RWPE2 (cell line): Measurements from ENCODE around the gene LRRC59.
"Not testable (repeated sequence)": the region's sequence is repeated elsewhere in the genome, so short reads cannot be mapped to it uniquely, and the experiment has no call there.

Experiments used
- ATAC-seq: fragments of 200-7000 bp; cut with Tn5 transposase; 3 replicates; pipeline ENCODE4 v1.9.1; 2021; ENCODE audit warnings: low read depth
- DNase-seq: peaks from one replicate; pipeline ENCODE4 v3.0.0-alpha.2; 2020; ENCODE audit warnings: low spot score
- H3K27ac ChIP-seq: fragments of 450-650 bp; 2 replicates; pipeline ENCODE4 v1.5.1; 2017; ENCODE audit warnings: mild to moderate bottlenecking; ENCODE audit not compliant: poor library complexity, severe bottlenecking
- H3K27me3 ChIP-seq: fragments of 250-450 bp; sonication (Bioruptor Pico); 2 replicates; pipeline ENCODE4 v1.5.1; 2021; ENCODE audit warnings: mild to moderate bottlenecking, moderate library complexity; ENCODE audit not compliant: insufficient read depth, poor library complexity, severe bottlenecking
- H3K36me3 ChIP-seq: fragments of 250-450 bp; sonication (Bioruptor Pico); 2 replicates; pipeline ENCODE4 v1.5.1; 2020; ENCODE audit warnings: low read depth, mild to moderate bottlenecking, moderate library complexity
- H3K4me1 ChIP-seq: fragments of 250-450 bp; sonication (Bioruptor Pico); 2 replicates; pipeline ENCODE4 v1.5.1; 2021; ENCODE audit warnings: mild to moderate bottlenecking, moderate library complexity; ENCODE audit not compliant: insufficient read depth, poor library complexity, severe bottlenecking
- H3K4me3 ChIP-seq: fragments of 250-450 bp; sonication (Bioruptor Pico); 2 replicates; pipeline ENCODE4 v1.5.1; 2021; ENCODE audit warnings: mild to moderate bottlenecking, moderate library complexity; ENCODE audit not compliant: severe bottlenecking
- H3K9me3 ChIP-seq: fragments of 250-450 bp; sonication (Bioruptor Pico); 2 replicates; pipeline ENCODE4 v1.5.1; 2021; ENCODE audit warnings: mild to moderate bottlenecking, moderate library complexity; ENCODE audit not compliant: severe bottlenecking
- CTCF ChIP-seq: fragments of 450-650 bp; IDR thresholded peaks from one replicate; pipeline ENCODE4 v1.5.1; 2017; ENCODE audit warnings: mild to moderate bottlenecking, moderate library complexity; ENCODE audit not compliant: poor library complexity, severe bottlenecking

Gene LRRC59

GRCh38 chr17:50339381-50339780 is 57.9 kb downstream of the LRRC59 start:
- H3K27ac ChIP-seq = no peak overlapping the region
- no peak for TF ChIP-seq CTCF
- no peaks in the 10 kb centered on the region for H3K9me3 ChIP-seq
- no peaks in the 10 kb centered on the region; the same call in 1 of the 2 replicates for H3K36me3 ChIP-seq
- H3K27me3 ChIP-seq = no peaks in the 10 kb centered on the region
- DNase-seq (no peak), ATAC-seq (no peak)
- H3K4me1 ChIP-seq = no peaks in the 10 kb centered on the region
- H3K4me3 ChIP-seq = no peak overlapping the region

GRCh38 chr17:50338645-50339044 is 58.7 kb downstream of the LRRC59 start:
- no peaks in the 10 kb centered on the region; the same call in 1 of the 2 replicates for H3K36me3 ChIP-seq
- DNase-seq (no peak), ATAC-seq (no peak)
- H3K9me3 ChIP-seq = no peaks in the 10 kb centered on the region
- H3K4me3 ChIP-seq = no peak overlapping the region
- H3K27me3 ChIP-seq = no peaks in the 10 kb centered on the region
- no peak overlapping the region for H3K27ac ChIP-seq
- no peaks in the 10 kb centered on the region for H3K4me1 ChIP-seq
- TF ChIP-seq CTCF = no peak

GRCh38 chr17:50337956-50338355 is 59.4 kb downstream of the LRRC59 start:
- TF ChIP-seq CTCF = no peak
- no peak overlapping the region for H3K27ac ChIP-seq
- H3K4me1 ChIP-seq = no peaks in the 10 kb centered on the region
- H3K4me3 ChIP-seq = no peak overlapping the region
- H3K9me3 ChIP-seq = no peaks in the 10 kb centered on the region
- no peaks in the 10 kb centered on the region; the same call in 1 of the 2 replicates for H3K36me3 ChIP-seq
- DNase-seq (peak; percentile 35), ATAC-seq (no peak)
- H3K27me3 ChIP-seq = no peaks in the 10 kb centered on the region

- ATAC-seq, H3K4me1 ChIP-seq, H3K36me3 ChIP-seq, H3K27ac ChIP-seq, DNase-seq, H3K27me3 ChIP-seq, H3K4me3 ChIP-seq, H3K9me3 ChIP-seq: not testable (repeated sequence)
Observed at GRCh38 chr17:50333291-50334057, 63.8 kb downstream of the LRRC59 start.

GRCh38 chr17:50332196-50332595 is 65.1 kb downstream of the LRRC59 start:
- Histone ChIP-seq H3K36me3 (no peaks in the 10 kb centered on the region; the same call in 1 of the 2 replicates), H3K9me3 (no peaks in the 10 kb centered on the region), H3K4me1 (no peaks in the 10 kb centered on the region), H3K4me3 (no peak overlapping the region), H3K27me3 (no peaks in the 10 kb centered on the region), H3K27ac (no peak overlapping the region)
- ATAC-seq = no peak
- TF ChIP-seq CTCF = no peak
- DNase-seq = no peak
